Measurements from ENCODE around the gene RMND5B.

DNA sequence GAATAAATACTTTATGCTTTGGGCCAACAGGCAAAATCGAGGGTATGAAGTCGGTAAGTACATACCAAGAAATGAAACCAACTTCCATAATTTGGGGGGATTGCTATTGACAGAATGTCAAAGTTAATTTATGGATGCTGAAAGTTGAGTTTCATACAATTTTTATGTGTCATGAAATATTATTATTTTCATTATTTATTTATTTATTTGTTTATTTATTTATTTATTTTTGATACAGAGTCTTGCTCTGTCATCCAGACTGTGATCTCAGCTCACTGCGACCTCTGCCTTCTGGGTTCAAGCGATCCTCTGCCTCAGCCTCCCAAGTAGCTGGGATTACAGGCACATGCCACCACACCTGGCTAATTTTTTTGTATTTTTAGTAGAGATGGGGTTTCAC is 60.8 kb downstream of the RMND5B start:
- TF ChIP-seq POLR2A (IDR thresholded peaks at IDR 0.05; ENCODE audit: low read length), result no peak
- TF ChIP-seq GATA1 (IDR thresholded peaks at IDR 0.05; ENCODE audit: low read depth, low read length), result no peak

All from erythroblast (primary cell).